Measurements from ENCODE around the gene DSN1.

DSN1 gene

DNA sequence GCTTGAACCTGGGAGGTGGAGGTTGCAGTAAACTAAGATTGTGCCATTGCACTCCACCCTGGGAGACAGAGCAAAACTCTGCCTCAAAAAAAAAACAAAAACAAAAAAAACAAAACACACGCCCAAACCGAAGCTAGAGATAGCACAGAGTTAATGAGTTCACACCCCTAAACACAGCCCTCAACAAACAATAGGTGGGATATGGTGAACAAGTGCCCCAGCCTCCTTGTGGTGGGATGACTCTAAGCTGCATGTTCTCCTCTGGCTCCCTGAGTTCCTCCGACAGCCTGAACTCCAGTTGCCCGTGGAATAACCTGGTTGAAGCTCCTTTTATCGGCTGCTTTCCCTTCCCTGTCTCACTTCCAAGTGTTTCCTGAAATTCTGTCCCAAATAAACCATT is 22.1 kb upstream of the DSN1 start:
- DNase-seq (ENCODE audit: low read depth in 2 of 2), result no peak

DNA sequence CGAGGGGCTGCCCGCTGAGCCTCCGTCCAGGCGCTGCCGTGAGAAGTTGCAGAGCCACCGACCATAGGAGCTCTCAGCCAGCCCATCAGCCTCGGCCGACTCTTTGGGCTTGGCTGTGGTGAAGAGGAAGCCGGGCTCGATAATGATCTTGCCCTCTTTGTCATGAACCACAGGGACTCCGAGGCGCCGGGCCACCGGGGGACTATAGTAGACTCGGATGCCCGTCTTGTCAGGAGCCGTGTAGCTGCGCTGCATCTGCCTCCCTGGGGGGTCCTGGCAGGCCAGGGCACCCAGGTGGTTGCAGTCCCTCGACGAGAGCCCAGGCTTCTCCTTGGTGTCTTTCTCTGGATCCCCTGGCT is 20.5 kb upstream of the DSN1 start:
- DNase-seq (ENCODE audit: low read depth in 2 of 2), result no peak

DNA sequence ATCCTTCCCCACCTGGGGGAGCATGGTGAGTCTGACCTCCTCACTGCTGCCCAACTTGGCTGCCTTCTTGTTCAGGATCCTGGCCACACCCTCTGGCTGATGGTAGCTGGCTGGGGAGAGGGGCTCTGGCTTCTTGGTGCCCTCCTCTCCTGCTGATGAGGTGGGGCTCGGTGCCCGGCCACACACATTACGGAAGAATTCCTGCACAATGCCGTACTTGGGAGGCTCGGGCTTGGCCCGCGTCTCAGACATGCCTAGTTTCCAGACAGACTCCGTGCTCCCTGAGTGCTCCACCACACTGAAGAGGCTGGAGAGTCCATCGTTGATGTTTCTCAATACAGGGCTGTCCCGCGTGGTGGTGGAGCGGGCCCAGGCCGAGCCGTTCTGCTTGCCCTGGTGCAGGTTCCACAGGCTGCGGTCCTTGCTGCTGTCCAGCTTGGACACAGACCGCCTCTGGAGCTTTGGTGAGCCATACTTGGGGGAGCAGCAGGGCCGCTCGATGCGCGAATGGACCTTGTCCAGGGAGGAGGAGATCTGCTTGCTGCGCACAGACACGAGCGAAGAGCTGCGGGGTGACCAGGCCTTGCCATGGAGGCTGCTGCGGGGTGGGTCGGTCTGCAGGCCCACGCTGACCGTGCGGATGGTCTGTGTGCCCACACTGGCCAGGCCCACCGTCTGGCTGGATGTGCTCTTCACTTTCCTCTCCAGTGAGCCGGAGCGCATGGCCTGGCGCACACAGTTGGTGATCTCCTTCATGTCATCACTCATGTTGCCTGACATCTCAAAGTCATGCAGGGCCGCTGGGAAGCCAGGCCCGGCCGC is 19.9 kb upstream of the DSN1 start:
- DNase-seq (ENCODE audit: low read depth in 2 of 2), result no peak

DNA sequence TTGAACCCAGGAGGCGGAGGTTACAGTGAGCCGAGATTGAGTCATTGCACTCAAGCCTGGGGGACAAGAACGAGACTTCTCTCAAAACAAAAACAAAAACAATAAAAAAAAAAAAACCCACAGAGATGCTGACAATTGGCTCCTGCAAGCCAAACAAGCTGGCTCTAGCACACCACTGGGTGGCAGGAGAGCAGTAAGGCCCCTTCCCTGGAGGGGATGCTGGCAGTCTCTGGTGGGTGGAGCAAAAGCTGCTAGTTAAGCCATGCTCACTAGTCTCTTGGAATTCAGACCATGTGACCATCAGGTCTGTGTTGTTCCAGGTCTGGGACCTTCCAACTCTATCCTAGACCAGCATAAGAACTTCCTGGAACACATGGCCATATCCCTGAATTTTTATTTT is 18.9 kb upstream of the DSN1 start:
- DNase-seq (ENCODE audit: low read depth in 2 of 2), result no peak

DNA sequence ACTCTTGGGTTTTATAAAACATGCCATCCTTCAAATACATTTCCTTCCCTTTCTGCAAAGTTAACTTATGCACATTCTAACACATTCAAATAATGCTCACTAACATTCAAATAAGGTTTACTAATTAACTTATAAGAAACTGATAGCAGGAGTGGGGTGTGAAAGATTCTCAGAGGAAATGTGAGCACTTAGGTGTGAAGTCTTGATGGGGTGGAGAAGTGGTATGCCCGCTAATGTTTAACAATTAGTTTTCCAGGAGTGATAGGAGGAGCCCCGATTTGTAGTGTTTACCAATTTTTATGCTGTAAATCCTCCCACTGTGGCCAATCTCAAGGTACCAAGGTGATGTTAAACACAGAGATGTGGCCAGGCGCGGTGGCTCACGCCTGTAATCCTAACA is 18.3 kb upstream of the DSN1 start:
- DNase-seq (ENCODE audit: low read depth in 2 of 2), result no peak

DNA sequence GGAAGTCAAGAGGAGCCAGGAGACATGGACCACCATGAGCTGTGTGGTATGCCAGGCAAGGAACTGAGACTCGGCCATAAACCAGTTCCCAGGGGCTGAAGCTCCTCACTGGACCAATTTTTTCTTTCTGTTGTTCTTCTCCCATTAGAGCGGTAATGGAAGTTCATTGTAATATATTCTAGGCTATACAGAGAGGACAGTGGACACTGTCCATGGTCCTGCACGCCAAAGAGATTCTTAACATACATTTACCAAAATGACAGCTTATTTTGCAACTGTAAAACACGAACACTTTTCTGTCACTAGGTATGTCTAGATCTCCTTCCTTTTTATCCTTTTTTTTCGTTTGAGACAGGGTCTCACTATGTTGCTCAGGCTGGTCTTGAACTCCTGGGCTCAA is 13.1 kb upstream of the DSN1 start:
- no peak for DNase-seq (ENCODE audit: low read depth in 2 of 2)

DNA sequence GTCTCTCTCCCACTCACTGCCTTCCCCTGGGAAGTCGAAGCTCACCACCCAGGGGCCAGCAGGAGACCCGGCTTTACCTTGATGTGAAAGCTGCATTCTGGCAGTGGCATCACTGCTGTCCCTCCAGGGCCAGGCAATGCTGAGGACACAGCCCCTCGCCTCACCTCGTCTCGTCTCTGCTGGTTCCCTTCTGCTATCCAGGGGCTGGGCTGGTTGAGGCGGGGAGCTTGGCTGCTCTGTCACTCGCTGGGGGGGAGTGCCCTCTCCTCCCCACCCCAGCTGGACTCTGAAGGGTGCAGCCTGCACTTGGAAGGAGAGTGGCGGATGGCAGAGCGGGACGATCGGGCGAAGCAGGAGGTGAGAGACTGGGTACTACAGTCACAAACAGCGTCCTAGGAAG is 12.7 kb upstream of the DSN1 start:
- no peak for DNase-seq (ENCODE audit: low read depth in 2 of 2)

DNA sequence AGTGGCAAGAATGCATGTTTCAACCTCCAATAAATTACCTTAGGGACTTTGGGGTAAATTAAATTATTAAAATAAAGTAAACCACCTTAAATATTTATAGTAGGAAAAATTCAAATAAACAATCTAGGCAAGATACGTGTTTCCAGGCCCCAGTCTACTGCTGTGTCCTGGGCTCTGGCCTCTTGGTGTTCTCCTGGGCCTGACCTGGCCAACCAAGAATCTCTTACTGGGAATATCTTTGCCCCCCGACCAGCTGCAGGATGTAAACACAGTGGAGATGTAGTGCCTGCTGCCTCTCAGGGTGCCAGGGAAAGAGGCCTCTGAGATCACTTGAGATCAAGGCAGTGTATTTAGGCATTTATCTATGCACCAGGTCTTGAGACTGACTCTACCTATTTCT is 11.7 kb upstream of the DSN1 start:
- no peak for DNase-seq (ENCODE audit: low read depth in 2 of 2)

DNA sequence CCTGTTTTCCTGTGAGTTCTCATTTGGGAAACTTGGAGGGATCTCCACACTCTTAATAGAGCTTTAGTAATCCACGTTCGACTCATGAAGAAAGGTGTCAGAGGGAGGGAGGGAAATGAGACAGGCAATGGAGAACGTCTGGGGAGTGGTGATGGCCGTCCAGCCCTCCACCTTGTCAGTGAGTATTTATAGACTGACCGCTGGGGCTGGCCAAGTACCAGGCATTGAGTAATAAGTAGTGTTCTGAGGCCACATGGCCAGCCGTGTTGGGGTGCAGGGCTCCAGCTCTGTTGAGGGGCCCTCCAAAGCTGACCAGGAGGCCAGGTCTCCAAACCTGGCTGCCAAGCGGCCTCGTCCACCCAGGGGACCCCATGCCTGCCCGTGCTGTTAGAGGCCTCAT is 11.3 kb upstream of the DSN1 start:
- DNase-seq (ENCODE audit: low read depth in 2 of 2), result no peak

DNA sequence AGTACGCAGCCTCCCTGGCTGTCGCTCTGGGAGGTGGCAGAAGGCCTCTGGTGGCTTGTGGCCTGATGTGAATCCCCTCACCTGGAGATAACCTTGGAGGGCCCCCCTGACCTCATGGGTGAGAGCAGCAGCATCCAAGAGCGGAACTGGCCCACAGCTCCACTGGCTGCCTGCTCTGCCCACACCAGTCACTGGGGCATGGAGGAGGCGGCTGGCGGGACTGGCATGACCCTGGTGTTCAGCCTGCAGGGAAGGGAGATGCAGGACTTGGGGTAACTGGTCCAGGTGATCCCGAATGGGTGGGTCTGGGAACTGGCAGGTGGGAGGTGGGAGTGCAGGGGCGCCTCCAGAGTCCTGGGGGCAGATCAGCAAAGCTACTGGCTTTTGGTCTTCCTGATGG is 10.6 kb upstream of the DSN1 start:
- no peak for DNase-seq (ENCODE audit: low read depth in 2 of 2)

DNA sequence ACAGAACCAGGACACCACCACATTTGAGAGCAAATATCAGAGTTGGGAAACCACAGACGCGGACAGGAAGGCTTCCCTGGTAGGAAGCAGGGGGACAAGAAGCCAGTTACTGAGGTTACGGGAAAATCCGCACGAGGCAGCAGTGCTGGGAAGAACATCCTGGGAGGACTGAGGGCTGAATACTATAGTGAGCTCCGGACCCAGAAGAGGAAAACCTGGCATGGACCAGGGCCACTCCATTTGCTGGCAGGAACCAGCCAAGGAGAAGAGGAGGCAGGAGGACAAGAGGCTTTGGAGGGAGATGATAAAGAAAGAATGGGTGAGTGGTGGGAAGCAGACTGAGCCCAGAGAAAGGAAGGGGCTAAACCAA is 6.1 kb upstream of the DSN1 start:
- DNase-seq (ENCODE audit: low read depth in 2 of 2), result no peak

DNA sequence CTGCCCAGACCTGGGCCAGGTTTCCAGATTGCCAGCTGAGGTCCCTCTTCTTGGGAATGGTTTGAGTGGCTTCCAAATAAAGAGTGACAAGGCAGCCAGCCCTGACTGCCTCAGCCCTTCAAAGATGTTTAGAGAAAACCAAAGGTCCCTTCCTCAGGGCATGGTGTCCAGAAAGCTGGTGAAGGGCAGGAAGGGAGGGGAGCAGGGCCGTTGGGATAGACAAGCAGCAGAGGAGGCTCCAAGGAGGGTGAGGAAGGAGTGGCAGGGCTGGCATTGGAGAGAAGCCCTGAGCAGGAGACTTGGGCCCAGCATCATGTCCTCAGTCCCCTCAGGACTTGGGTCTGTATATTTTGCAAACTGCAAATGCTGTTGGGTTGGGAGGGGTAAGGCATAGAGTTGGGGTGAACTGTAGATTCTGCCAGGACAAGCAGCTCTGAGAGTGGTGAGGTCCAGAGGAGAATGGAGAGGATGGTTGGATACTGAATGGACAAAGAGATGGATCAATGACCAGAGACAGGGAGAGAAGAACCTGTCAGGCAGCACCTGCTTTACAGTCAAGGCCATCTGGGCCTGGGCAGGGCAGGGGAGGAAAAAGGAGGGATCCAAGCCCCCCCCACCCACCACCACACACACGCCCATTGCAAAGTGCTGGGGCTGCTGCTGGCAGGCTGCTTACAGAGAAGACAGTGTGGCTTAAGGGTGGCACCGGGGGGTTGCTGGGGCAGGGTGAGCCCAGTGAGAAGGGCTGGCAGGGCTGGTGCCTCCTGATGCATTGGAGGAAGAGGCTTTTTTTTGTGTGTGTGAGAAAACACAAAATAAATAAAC is 5.5 kb upstream of the DSN1 start:
- no peak for DNase-seq (ENCODE audit: low read depth in 2 of 2)

DNA sequence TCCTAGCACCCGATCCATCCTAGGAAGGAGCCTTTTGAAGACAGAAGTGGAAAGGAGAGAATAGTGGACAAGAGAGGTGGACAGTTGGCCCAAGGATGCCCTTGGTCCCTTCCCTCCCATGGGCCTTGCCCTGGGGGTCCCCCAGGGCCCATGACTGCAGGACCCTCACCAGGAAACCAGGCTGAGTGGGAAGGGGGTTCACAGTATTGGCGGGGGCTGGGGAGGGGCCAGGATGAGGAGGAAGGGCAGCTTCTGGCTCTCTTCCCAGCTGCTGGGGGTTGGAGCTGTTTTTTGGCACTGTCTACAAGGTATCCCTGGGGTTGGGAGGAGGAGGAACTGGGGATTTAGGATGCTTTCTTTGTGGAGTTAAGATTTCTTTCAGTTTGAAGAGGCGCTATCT is 4.0 kb upstream of the DSN1 start:
- DNase-seq (ENCODE audit: low read depth in 2 of 2), result no peak

DNA sequence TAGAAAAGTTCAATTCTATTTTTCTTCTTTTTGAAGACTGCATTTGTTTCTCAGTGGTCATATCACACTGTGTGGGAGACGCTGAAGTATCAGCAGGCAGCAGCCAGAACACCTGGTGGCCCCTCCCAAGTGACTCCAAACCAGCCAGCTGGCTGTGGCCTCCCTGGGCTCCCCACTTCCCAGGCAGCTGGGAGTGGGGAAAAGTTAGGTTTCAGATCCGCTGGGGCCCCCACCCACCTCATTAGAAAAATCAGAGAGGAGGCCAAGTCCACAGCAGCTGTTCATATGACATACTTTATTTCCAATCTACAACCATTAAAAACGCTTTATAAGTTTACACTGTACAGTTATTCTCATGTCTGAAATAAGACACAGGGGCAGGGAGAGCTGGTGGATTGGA is 3.6 kb upstream of the DSN1 start:
- DNase-seq (ENCODE audit: low read depth in 2 of 2), result no peak

DNA sequence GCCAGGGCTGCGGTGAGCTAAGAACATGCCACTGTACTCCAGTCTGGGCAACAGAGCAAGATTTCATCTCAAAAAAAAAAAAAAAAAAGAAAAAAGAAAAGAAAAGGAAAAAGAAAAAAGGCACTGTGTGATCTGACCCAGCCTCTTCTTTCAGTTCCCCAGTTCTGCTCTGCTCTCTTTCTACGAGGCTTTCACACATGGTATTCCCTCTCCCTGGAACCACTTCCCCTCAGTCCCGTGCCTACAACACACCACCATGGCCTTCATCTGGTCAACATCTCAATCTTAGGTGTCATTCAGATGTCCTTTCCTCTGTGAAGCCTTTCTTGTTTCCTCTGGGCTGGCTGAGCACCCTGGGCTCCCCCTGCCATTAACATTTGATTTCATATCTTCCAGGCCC is 2.3 kb upstream of the DSN1 start:
- DNase-seq (ENCODE audit: low read depth in 2 of 2), result no peak

DNA sequence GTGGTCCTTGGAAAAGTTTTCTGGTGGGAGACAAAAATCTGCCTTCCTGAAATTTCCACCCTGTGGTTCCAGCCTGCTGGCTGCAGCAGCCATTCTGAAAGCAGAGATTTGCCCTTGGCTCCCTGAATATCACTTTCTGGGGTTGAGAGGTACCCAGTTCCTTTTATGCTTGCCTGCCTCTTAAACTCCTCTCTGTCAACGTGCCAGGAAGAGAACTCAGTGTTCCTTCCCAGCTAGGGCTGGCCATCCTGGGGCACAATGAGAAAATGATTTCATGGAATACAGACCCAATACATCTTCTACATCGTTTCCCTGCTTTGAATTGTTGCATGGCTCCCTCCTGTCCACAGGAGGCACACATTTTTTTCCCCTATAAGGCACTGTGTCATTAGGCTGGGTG is 1.6 kb upstream of the DSN1 start:
- DNase-seq (ENCODE audit: low read depth in 2 of 2), result no peak

DNA sequence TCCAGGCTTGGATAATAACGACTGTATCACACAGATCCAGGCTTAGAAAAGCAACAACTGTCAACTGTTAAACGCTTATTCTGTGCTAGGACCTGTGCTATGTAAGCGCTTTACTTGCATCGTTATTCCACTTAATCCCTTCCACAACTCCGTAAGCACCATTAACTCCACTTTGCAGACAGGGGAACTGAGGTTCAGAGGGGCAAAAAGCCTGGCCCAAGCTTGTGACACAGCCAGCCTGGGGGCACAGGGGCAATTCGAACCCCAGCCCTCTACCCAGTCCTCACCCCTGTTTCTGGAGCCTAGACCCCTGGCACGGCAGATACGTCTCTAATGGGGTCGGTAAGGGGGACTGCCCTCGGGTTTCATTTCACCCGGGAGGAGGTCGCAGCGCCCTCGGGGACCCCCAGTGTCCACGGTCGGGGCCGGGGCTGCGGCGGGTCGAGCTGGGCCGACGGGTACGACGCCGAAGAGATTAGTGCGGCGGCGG is 411 bp downstream of the DSN1 start:
- DNase-seq (ENCODE audit: low read depth in 2 of 2), result no peak

DNA sequence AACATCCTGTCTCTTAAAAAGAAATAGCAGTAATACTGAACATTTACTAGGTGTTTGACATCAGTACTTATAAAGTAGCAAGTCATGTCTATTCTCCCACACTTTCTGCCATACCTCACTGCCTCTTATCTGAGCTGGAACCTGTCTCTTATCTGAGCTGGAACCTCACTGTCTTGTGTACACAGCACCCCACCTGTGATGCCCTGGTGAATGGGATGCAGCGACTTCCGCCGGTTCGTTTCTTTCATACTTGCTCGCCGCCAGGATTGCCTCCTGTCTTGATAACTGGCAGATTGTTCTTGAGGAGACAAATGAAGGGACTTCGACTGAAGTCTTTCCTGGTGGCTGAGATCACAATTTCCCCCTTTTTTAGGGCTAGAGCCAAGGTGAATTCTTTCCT is 2.9 kb downstream of the DSN1 start:
- no peak for DNase-seq (ENCODE audit: low read depth in 2 of 2)

DNA sequence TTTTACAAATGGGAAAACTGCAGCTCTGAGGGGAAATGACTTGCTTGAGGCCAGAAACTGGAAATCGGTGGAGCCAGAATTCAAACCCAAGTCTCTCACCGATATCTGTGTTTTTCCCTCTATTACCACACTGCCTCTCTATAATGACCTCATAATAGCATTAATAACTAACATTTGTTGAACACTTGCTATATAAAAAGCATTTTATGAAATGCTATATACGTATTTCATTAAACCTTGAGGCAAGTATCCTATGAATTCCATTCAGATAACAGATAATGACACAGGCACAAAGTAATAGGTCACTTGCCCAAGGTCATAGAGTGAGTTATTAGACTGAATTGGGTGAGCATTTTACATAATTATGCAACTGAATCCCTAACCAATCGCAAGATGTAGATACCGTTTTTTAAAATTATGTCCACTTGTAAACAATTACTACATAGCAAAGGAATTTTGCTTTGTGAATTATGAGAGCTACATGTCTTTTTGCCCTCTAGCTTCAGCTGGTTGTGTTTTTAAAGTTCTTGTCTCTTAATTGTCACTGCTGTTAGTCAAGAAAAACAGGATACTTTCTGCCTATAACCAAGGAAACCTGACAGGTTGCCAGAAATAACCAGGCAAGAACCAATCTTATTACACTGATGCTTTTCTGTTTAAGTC is 4.7 kb downstream of the DSN1 start:
- no peak for DNase-seq (ENCODE audit: low read depth in 2 of 2)

DNA sequence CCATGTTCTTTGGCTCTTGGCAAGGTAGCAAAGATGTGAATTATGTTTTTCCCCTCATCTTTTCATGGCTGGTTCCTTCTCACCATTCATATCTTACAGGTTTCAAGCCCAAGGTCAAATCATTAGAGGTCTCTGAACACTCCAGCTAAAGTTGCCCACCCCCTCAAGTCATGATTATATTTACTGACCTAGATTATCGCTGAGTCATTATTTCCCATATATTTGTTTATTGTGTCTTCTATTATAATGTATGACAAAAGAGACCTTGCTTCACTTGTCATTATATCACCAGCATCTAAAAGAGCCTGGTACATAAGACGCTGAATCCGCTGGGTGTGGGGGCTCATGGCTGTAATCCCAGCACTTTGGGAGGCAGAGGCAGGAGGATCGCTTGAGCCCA is 12.4 kb downstream of the DSN1 start:
- DNase-seq (ENCODE audit: low read depth in 2 of 2), result no peak

DNA sequence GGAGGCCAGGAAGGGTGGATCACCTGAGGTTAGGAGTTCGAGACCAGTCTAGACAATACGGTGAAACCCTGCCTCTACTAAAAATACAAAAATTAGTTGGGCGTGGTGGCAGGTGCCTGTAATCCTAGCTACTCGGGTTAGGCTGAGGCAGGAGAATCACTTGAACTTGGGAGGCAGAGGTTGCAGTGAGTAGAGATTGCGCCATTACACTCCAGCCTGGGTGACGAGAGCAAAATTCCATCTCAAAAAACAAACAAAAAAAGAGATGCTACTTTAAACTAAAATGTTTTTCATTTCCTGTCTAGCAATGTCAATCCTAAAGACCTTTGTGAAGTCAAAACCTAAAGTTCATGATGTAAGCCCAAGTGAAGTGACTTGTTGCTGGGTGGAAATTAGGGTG is 12.9 kb downstream of the DSN1 start:
- no peak for DNase-seq (ENCODE audit: low read depth in 2 of 2)

DNA sequence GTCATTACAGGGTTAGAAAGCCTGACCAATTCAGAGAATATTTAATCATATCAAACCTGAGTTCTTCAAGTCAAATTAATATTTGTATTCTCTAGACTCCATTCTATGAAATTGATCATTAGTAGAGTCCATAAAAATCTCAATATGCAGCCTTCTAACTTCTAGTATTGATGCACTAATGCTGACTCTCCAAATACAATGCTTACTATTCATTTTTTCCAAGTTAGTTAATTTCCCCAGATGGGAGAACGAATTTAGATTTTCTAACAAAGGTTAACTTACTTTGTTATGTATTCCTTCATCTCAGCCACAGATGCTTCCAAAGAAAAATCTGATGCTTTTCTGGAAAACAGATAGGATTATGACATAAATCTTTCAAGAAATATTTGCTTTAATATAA is 15.3 kb downstream of the DSN1 start:
- no peak for DNase-seq (ENCODE audit: low read depth in 2 of 2)

DNA sequence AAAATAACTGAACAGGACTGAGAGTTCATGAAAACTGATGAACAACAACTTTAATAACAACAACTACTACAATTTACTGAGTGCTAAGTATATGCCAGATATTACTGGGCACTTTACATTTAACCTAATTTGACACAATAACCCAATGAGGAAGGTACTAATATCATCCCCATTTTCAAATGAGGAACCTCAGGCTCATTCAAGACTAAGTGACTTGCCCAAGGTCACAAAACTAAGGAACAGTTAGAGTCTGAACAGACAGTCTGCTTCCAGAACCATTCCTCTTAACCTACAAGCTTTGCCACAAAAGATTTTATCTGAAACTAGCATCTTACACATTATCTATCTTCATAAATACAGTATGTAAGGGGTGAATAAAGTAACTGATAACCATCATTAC is 17.1 kb downstream of the DSN1 start:
- no peak for DNase-seq (ENCODE audit: low read depth in 2 of 2)
